ENCODE results near the gene GIT1.

Gene GIT1

GRCh38 chr17:29616300-29617048, 27.0 kb upstream of the GIT1 start:
- no peak for DNase-seq (ENCODE audit: low read depth in 2 of 2)

- DNase-seq (ENCODE audit: low read depth in 2 of 2) = peak; percentile 61 to 73
Measured at GRCh38 chr17:29615492-29616299, 26.2 kb upstream of the GIT1 start.

DNA sequence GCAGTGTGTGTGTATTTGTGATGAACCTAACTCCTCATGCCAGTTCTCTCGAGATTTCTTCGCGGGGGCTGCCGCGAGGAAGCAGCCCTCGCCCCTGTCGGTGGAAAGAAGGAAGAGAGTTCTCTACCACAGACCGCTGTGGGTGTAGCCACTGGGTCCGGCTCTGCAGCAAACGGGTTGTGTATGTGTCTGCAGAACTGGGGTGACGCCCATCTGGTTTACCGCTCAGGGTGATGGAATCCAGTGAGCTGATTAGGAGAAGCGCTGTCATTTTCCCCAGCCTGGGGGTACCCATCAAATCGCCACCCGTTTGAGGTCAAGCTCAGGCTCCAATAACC, 25.6 kb upstream of the GIT1 start:
- peak; percentile 27 to 51 for DNase-seq (ENCODE audit: low read depth in 2 of 2)

GRCh38 chr17:29614349-29615047, 25.1 kb upstream of the GIT1 start:
- no peak for DNase-seq (ENCODE audit: low read depth in 2 of 2)

DNA sequence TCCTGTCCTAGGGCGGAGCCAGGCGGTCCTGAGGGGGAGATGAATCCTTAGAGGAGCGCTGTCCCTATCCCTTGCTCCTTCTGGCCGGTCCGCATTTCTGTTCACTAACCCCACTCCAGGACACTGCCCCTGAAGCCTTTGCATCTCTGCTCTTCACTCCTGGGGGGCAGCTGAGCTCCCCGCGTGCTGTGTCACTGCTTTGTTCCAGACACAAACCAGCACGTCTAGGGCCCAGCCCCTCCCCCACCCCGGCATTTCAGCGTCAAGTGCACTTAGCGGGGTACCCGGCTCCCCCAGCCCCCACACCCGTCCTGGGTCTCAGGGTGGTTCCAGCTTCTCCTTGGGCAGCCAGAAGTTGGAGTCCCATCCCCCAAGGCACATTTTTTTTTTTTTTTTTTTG, 24.4 kb upstream of the GIT1 start:
- no peak for DNase-seq (ENCODE audit: low read depth in 2 of 2)

DNA sequence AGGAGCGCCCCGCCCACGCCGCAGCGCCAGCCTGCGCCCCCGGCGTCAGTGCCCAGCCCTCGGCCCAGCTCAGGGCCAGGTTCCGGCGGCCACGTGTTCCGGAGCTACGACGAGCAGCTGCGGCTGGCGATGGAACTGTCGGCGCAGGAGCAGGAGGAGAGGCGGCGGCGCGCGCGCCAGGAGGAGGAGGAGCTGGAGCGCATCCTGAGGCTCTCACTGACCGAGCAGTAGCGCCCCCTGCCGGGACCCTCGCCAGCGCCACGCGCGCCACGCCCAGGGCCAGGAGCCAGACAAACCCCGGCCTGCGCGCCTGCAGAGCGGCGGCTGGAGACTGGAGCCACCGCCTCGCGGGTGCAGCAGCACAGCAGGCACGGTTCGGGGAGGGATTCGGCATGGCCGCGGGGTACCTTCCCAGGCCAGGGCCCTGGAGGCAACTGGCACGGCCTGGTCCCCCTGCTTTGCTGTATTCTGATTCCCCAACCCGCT, 23.9 kb upstream of the GIT1 start:
- DNase-seq (ENCODE audit: low read depth in 2 of 2) = peak; percentile 83 to 84

GRCh38 chr17:29612404-29613280, 23.2 kb upstream of the GIT1 start:
- DNase-seq (ENCODE audit: low read depth in 2 of 2) = no peak

- DNase-seq (ENCODE audit: low read depth in 2 of 2) = no peak
Measured at GRCh38 chr17:29612094-29612403, 22.6 kb upstream of the GIT1 start.

GRCh38 chr17:29611351-29612093, 22.1 kb upstream of the GIT1 start:
- DNase-seq (ENCODE audit: low read depth in 2 of 2) = no peak

GRCh38 chr17:29610395-29610794, 20.9 kb upstream of the GIT1 start:
- no peak for DNase-seq (ENCODE audit: low read depth in 2 of 2)

- DNase-seq (ENCODE audit: low read depth in 2 of 2) = no peak
Measured at GRCh38 chr17:29608986-29609385, 19.5 kb upstream of the GIT1 start.

DNA sequence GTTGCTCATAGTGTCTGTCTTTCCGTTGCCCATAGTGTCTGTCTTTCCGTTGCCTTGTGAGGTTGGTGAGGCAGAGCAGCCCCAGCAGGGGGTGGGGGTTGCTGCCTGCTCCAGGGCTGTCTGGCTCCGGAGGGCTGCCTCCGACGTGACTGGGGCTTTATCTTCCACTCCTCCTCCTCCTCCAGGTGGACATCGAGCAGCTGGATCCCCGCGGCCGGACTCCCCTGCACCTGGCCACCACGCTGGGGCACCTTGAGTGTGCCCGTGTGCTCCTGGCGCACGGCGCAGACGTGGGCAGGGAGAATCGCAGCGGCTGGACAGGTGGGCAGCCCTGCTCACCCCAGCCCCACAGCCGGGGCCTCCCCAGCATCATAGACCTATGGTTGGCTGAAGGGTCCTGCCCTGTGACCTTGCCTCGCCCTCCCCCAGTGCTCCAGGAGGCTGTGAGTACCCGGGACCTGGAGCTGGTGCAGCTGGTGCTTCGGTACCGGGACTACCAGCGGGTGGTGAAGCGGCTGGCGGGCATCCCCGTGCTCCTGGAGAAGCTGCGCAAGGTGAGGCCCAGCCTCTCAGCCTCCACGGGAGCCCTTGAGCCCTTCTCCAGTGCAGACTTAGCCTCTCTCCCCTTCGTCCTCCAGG, 18.2 kb upstream of the GIT1 start:
- no peak for DNase-seq (ENCODE audit: low read depth in 2 of 2)

DNA sequence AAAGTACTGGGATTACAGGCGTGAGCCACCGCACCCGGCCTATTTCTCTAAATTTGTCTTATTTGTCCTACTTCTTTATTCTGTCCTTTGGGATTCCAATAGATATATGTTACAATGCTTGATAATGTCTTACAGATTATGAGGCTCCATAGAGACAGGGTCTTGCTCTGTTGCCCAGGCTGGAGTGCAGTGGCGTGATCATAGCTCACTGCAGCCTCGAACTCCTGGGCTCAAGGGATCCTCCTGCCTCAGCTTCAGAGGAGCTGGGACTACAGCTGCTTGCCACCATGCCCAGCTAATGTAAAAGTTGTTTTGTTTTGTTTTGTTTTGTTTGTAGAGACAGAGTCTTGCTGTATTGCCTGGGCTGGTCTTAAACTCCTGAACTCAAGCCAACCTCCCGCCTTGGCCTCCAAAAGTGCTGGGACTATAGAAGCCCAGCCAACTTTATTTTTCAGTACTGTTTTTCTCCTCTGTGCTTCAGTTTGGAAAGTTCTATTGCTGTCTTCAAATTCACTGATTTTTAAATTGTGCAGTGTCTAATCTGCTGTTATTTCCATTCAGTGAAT, 13.7 kb upstream of the GIT1 start:
- no peak for DNase-seq (ENCODE audit: low read depth in 2 of 2)

DNA sequence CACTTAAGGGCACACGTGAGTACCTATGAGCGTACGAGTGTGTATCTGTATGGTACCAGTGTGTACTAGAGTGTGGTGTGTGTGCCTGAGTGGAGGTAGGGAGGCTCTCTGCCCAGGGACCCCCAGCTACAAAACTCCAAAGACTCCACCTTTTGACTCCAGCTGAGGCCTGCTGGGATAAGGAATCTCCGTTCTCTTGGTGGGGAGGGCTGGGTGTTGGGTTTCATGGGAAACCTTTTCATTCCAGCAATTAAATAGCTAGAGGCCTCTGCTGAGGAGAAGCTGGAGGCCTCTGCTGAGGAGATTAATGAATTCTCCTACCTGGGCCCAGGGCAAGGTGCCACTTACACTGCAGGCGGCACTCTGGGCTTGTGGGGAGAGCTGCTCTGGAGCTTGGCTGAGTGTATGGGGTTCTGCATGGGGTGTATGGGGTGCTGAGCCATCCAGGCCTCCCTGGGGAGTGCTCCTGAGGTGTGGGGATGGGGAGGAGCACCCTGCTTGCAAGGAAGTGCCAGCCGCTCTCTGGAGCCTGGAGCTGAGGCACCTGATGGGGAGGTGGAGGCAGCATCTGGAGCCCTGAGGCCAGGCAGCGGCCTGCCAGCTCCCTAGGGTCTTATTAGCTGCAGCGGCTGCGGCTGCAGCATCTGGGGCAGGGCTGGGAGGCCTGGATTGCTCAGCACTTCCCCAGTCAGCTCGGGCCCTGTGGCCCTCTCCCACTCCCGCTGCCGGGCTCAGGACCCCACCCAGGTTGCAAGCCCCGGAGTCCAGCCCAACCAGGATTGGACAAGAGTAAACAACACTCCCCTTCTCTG, 8.1 kb upstream of the GIT1 start:
- DNase-seq (ENCODE audit: low read depth in 2 of 2) = no peak

GRCh38 chr17:29596811-29597210, 7.4 kb upstream of the GIT1 start:
- no peak for DNase-seq (ENCODE audit: low read depth in 2 of 2)

- no peak for DNase-seq (ENCODE audit: low read depth in 2 of 2)
Measured at GRCh38 chr17:29595943-29596774, 6.7 kb upstream of the GIT1 start.

DNA sequence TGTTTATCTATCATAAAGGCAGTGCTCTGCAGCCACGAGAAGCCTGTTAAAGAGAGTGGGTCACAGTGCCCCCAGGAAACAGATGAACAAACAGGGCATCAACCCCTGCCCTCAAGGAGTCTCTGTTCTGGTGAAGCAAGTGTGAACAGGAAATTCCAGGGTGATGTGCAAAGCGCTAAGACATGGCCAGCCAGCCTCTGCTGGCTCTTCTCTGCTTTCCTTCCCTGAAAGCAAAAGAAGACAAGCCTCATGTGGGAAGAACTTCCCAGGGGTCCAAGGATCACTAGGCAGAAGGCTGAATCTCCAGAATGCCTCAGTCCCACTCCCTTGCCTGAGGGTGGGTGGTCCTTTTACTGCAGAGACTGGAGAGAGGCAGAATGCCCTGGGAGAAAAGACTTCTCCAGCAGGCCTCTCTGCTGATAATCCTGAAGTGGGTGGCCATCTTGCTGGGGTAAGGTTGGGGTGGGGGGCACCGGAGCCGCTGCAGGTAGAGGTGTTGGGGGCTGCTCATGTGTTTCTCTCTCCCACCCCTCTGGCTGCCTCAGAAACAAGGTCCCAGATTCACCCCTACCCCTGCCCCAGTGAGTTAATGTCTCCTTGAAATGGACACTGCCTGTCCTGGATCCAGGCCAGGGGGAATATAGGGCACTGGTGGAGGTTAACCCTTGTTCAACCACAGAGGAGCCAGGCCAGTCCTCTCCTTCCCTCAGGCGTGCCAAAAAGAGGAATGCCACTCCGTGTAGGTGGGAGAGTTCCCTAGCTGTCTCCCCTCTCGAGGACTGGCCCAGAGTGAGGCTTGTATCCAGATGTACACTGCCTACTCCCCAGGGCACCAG, 5.9 kb upstream of the GIT1 start:
- DNase-seq (ENCODE audit: low read depth in 2 of 2) = no peak

All from stimulated activated CD8-positive, alpha-beta memory T cell treated with anti-CD3 and anti-CD28 coated beads, Interleukin-2, amount 100 ng/mL, for 1 hour (primary cell).